Endothelial cell of umbilical vein (primary cell): ENCODE measurements around the gene SVIL. TPM values are rescaled to one million over a fixed set of nuclear protein-coding genes. Genes with fewer than 3 reads are reported as not detected.

Experiments used
- BruUV-seq: library from RNA; stranded (reverse); fragments of 400-500 nt; replicated peaks from 2 replicates; lab custom pipeline; 2021; lab: Mats Ljungman, UMichigan
- CTCF ChIA-PET: fragments of 300-600, 350-600 bp; sonication (Branson Sonifier 250); formaldehyde crosslinking; loops from one replicate; lab custom pipeline; 2021; ENCODE audit warnings: antibody characterized with exemption, inconsistent platforms; lab: Charles Lee
- POLR2A ChIA-PET: fragments of 300-600, 350-600 bp; sonication (Branson Sonifier 250); formaldehyde crosslinking; loops from one replicate; lab custom pipeline; 2021; ENCODE audit warnings: antibody characterized with exemption, inconsistent platforms; lab: Charles Lee
- DNase-seq: peaks from one replicate; pipeline ENCODE4 v3.0.0-alpha.2; 2011; ENCODE audit warnings: low read depth, low spot score
- FAIRE-seq: peaks from 2 replicates; lab custom pipeline; 2011; peaks lifted over from hg19 to GRCh38; lab: Jason Lieb, UNC
- H2AFZ ChIP-seq: 2 replicates; pipeline ENCODE4 v1.6.0; 2012; ENCODE audit warnings: low read depth, low read length, control low read depth, inconsistent platforms
- H3K27ac ChIP-seq: 2 replicates; pipeline ENCODE4 v1.5.1; 2011; ENCODE audit warnings: low read depth, mild to moderate bottlenecking, control low read depth, low read length, moderate library complexity; ENCODE audit not compliant: insufficient read depth
- H3K27me3 ChIP-seq, 2 experiments: 2 replicates each; pipeline versions ENCODE4 v1.6.0 to v1.6.1; 2011; ENCODE audit warnings: low read length in 2 of 2, mixed read lengths in 1 of 2; ENCODE audit not compliant: control insufficient read depth in 2 of 2, insufficient read depth in 2 of 2
- H3K36me3 ChIP-seq, 2 experiments: 2 replicates in 1 of 2; 3 replicates in 1 of 2; pipeline ENCODE4 v1.5.1; 2011; ENCODE audit warnings: low read length in 2 of 2, mild to moderate bottlenecking in 1 of 2, moderate library complexity in 1 of 2; ENCODE audit not compliant: control insufficient read depth in 2 of 2, insufficient read depth in 2 of 2; ENCODE audit errors: extremely low read depth in 1 of 2
- H3K4me1 ChIP-seq: 3 replicates; pipeline ENCODE4 v1.5.1; 2011; ENCODE audit warnings: mild to moderate bottlenecking, low read length; ENCODE audit not compliant: control insufficient read depth, insufficient read depth; ENCODE audit errors: extremely low read depth
- H3K4me2 ChIP-seq: 2 replicates; pipeline ENCODE4 v1.6.1; 2011; ENCODE audit warnings: low read length, control low read depth, mixed read lengths; ENCODE audit not compliant: insufficient read depth
- H3K4me3 ChIP-seq, 3 experiments: fragments of 200-600 bp in 1 of 3; sonication (generic), shearing (Covaris generic) in 1 of 3; replicated peaks in 1 of 3; 2 replicates each; pipeline ENCODE4 v1.5.1; 2011 to 2016; ENCODE audit warnings: control low read depth in 3 of 3, low read length in 3 of 3, mild to moderate bottlenecking in 2 of 3, inconsistent platforms in 1 of 3, low read depth in 1 of 3, moderate library complexity in 1 of 3; ENCODE audit not compliant: insufficient read depth in 1 of 3
- H3K79me2 ChIP-seq: 2 replicates; pipeline ENCODE4 v1.6.0; 2012; ENCODE audit warnings: low read length, inconsistent platforms; ENCODE audit not compliant: control insufficient read depth, insufficient read depth
- H3K9ac ChIP-seq: replicated peaks from 2 replicates; pipeline ENCODE3; 2011; ENCODE audit warnings: low read length, control low read depth; ENCODE audit not compliant: insufficient read depth; ENCODE audit errors: extremely low read depth
- H3K9me1 ChIP-seq: replicated peaks from 3 replicates; pipeline ENCODE4 v1.6.0; 2011; ENCODE audit warnings: mild to moderate bottlenecking, low read length; ENCODE audit not compliant: control insufficient read depth, insufficient read depth; ENCODE audit errors: extremely low read depth
- H3K9me3 ChIP-seq: replicated peaks from 2 replicates; pipeline ENCODE4 v1.5.1; 2012; ENCODE audit warnings: low read length, inconsistent platforms; ENCODE audit not compliant: control insufficient read depth, insufficient read depth
- H4K20me1 ChIP-seq: replicated peaks from 2 replicates; pipeline ENCODE3; 2011; ENCODE audit warnings: mild to moderate bottlenecking, low read length; ENCODE audit not compliant: control insufficient read depth, insufficient read depth; ENCODE audit errors: extremely low read depth
- CTCF ChIP-seq, 2 donors: IDR thresholded peaks; 1 replicate in 1 of 2; 2 replicates in 1 of 2; pipeline ENCODE4 v1.5.1; 2011; ENCODE audit warnings: low read length in 2 of 2, mild to moderate bottlenecking in 2 of 2, moderate library complexity in 2 of 2, control low read depth in 1 of 2, inconsistent platforms in 1 of 2, low read depth in 1 of 2; ENCODE audit not compliant: insufficient read depth in 1 of 2; ENCODE audit errors: extremely low read depth in 1 of 2
- EZH2 ChIP-seq: IDR thresholded peaks from 2 replicates; pipeline ENCODE4 v1.6.1; 2012; ENCODE audit warnings: borderline replicate concordance, low read depth, mild to moderate bottlenecking, moderate library complexity, low read length, inconsistent platforms; ENCODE audit not compliant: severe bottlenecking
- GATA2 ChIP-seq: IDR thresholded peaks from 2 replicates; pipeline ENCODE4 v1.7.0; 2011; ENCODE audit warnings: low read depth, mild to moderate bottlenecking, moderate library complexity, mixed read lengths, low read length; ENCODE audit not compliant: insufficient read length, insufficient read depth
- JUN ChIP-seq: IDR thresholded peaks from 2 replicates; pipeline ENCODE4 v1.6.1; 2011; ENCODE audit warnings: borderline replicate concordance, low read depth; ENCODE audit not compliant: insufficient read length, insufficient read depth
- MYC ChIP-seq: IDR thresholded peaks from one replicate; pipeline ENCODE4 v1.6.1; 2011; ENCODE audit warnings: mild to moderate bottlenecking, low read depth, low read length
- POLR2A ChIP-seq: IDR thresholded peaks from 2 replicates; pipeline ENCODE4 v1.6.1; 2012; ENCODE audit warnings: low read depth, mild to moderate bottlenecking, control low read depth, low read length
- POLR2AphosphoS5 ChIP-seq: IDR thresholded peaks from 2 replicates; pipeline ENCODE4 v1.6.1; 2012; ENCODE audit warnings: low read depth, mild to moderate bottlenecking, control low read depth, low read length, moderate library complexity; ENCODE audit not compliant: insufficient read depth
- dilution Hi-C: fragments of 300-500 bp; cut with MboI; formaldehyde crosslinking; loops from one replicate; pipeline ENCODE4 v1.15.0; 2019; ENCODE audit warnings: low sequenced_read_pairs; ENCODE audit not compliant: extremely low pct_ligation_motif_present
- intact Hi-C: fragments of 100-400 bp; cut with micrococcal nuclease; formaldehyde crosslinking; loops from one replicate; pipeline ENCODE4 v1.10.0; 2022
- polyA plus RNA-seq, 4 experiments: library from polyadenylated mRNA; depleted of rRNA in 3 of 4; stranded (reverse) in 3 of 4; unstranded in 1 of 4; fragments of >200 nt; gene quantifications; 2 replicates each; pipeline versions ENCODE4 v1.2.1 to v1.2.3, GENCODE V29; 2011 to 2012; ENCODE audit warnings: missing spikeins in 1 of 4
- total RNA-seq: library from RNA; stranded (reverse); gene quantifications from 2 replicates; pipeline ENCODE4 v1.2.3, GENCODE V29; 2021
- TF ChIP-seq, protein P1 (sequence below): IDR thresholded peaks from 2 replicates; pipeline ENCODE4 v1.6.1; 2011; ENCODE audit not compliant: insufficient read depth, insufficient read length

Gene SVIL
- total and polyA plus RNA-seq, 2 donors (not counting 3 experiments of a cell fraction or from before 2014, with no cell fraction given): 22.6 to 70.7 TPM

- TF ChIP-seq POLR2A (no peak), JUN (no peak)
- dilution Hi-C loops (no loop called here), intact Hi-C loops (no loop called here)
- ChIA-PET CTCF (no interaction called here), POLR2A (no interaction called here)
- H3K36me3 ChIP-seq: peaks cover 3 to 33% of the 10 kb centered on the region in 2 experiments
- no peak overlapping the region for H3K4me2 ChIP-seq
- no peaks in the 10 kb centered on the region for H3K79me2 ChIP-seq
- no peak overlapping the region for H3K9ac ChIP-seq
- H3K9me1 ChIP-seq: no peaks in the 10 kb centered on the region
- no peaks in the 10 kb centered on the region for H3K4me1 ChIP-seq
- no peak overlapping the region for H2AFZ ChIP-seq
- FAIRE-seq (no peak), DNase-seq (no peak)
- no peak overlapping the region for H3K27ac ChIP-seq
- no peaks in the 10 kb centered on the region for H4K20me1 ChIP-seq
- no peaks in the 10 kb centered on the region for H3K9me3 ChIP-seq
- H3K27me3 ChIP-seq: no peaks in the 10 kb centered on the region
- no peak overlapping the region for H3K4me3 ChIP-seq
- no TSS peak for BruUV-seq
Measured at GRCh38 chr10:29493697-29494096, 141.1 kb downstream of the SVIL start.

DNA sequence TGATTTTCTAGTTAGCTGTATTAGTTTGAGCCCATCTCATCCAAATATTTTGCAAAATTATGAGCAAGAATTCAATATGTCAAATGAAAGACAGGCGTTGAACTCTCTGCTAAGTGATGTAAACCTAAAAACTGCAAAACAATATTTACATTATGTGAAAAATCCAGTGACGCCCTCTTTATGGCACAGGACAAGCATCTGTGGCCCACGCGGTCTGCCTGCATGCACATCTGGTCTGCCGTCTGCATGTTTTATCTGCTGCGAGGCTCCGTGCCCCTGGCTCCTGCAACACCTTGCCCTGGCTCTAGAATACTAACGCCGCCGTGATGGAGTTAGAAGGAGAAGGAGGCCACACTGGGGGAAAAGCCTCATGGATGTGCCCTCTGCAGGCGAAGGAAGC is 142.0 kb downstream of the SVIL start:
- H3K4me1 ChIP-seq: no peaks in the 10 kb centered on the region
- no peaks in the 10 kb centered on the region for H3K27me3 ChIP-seq
- no peaks in the 10 kb centered on the region for H3K9me1 ChIP-seq
- no peak overlapping the region for H2AFZ ChIP-seq
- DNase-seq (no peak), FAIRE-seq (no peak)
- ChIA-PET CTCF (no interaction called here), POLR2A (no interaction called here)
- H4K20me1 ChIP-seq: no peaks in the 10 kb centered on the region
- no peaks in the 10 kb centered on the region for H3K79me2 ChIP-seq
- no peak overlapping the region for H3K9ac ChIP-seq
- H3K27ac ChIP-seq: no peak overlapping the region
- TF ChIP-seq, protein P1, sequence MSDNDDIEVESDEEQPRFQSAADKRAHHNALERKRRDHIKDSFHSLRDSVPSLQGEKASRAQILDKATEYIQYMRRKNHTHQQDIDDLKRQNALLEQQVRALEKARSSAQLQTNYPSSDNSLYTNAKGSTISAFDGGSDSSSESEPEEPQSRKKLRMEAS: no peak
- TF ChIP-seq CTCF (IDR thresholded peaks at IDR 0.05; ENCODE audit: extremely low read depth in 1 of 2, insufficient read depth in 1 of 2, low read depth in 1 of 2, low read length in 2 of 2): no peak
- TF ChIP-seq POLR2AphosphoS5: no peak
- no peak for TF ChIP-seq POLR2A
- TF ChIP-seq GATA2: no peak
- TF ChIP-seq MYC: no peak
- TF ChIP-seq EZH2: no peak
- no peak overlapping the region for H3K4me3 ChIP-seq
- dilution Hi-C loops: no loop called here
- no peaks in the 10 kb centered on the region for H3K9me3 ChIP-seq
- peaks cover 3 to 34% of the 10 kb centered on the region in 2 experiments for H3K36me3 ChIP-seq
- H3K4me2 ChIP-seq: no peak overlapping the region
- intact Hi-C loops: no loop called here
- no TSS peak for BruUV-seq
